Ishikawa (cell line): ENCODE measurements around the gene TTC6.

Source experiments
- CEBPB ChIP-seq: IDR thresholded peaks from 2 replicates; pipeline ENCODE4 v1.6.1; 2012
- CREB1 ChIP-seq: IDR thresholded peaks from 2 replicates; pipeline ENCODE4 v1.6.1; 2012; ENCODE audit warnings: low read depth
- EGR1 ChIP-seq: IDR thresholded peaks from 2 replicates; pipeline ENCODE4 v1.6.1; 2012
- EP300 ChIP-seq: IDR thresholded peaks from 2 replicates; pipeline ENCODE4 v1.6.1; 2012; ENCODE audit warnings: borderline replicate concordance
- FOXM1 ChIP-seq: IDR thresholded peaks from 2 replicates; pipeline ENCODE4 v1.6.1; 2012; ENCODE audit warnings: low read depth, borderline replicate concordance
- RAD21 ChIP-seq: IDR thresholded peaks from 2 replicates; pipeline ENCODE4 v1.6.1; 2012; ENCODE audit warnings: low read depth
- REST ChIP-seq: IDR thresholded peaks from 2 replicates; pipeline ENCODE4 v1.6.1; 2012; ENCODE audit warnings: low read depth, mild to moderate bottlenecking
- TAF1 ChIP-seq: IDR thresholded peaks from 2 replicates; pipeline ENCODE4 v1.6.1; 2012; ENCODE audit warnings: low read depth, mild to moderate bottlenecking
- TEAD4 ChIP-seq: IDR thresholded peaks from 2 replicates; pipeline ENCODE4 v1.6.1; 2012
- TF ChIP-seq, protein P1 (sequence below): IDR thresholded peaks from 2 replicates; pipeline ENCODE4 v1.6.1; 2012

DNA sequence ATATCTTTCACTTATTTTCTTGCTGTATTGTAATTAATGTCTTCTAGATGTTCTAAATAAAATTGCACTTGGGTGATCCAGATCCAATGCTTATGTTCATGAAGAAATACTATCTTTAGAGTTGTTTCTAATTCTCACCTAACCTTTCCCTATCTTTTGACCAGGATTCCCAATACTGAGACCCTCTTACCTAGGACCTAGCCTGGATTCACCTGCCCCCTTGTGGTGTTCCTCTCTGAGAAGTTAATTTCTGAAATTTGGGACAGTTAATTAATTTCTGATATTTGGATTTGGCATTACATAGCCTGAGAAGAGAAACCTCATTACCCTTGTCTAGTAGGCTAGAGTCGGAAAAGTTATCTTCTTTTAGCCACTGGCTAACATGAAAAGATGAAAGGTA is 29.9 kb upstream of the TTC6 start:
- TF ChIP-seq EP300: no peak
- no peak for TF ChIP-seq EGR1
- TF ChIP-seq FOXM1: no peak
- TF ChIP-seq CEBPB: no peak
- TF ChIP-seq CREB1: no peak
- TF ChIP-seq, protein P1, sequence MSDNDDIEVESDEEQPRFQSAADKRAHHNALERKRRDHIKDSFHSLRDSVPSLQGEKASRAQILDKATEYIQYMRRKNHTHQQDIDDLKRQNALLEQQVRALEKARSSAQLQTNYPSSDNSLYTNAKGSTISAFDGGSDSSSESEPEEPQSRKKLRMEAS: no peak
- no peak for TF ChIP-seq TAF1
- no peak for TF ChIP-seq TEAD4
- no peak for TF ChIP-seq REST
- peak; percentile 34; the same call in 1 of the 2 replicates for TF ChIP-seq RAD21
